ENCODE results near the gene CACNG3.

GRCh38 chr16:24364596-24364995, 108.5 kb downstream of the CACNG3 start:
- TF ChIP-seq CTCF (conservative IDR thresholded peaks at IDR 0.05) (no peak), ZFX (IDR thresholded peaks at IDR 0.05) (no peak)

Data from C4-2B (cell line).